Keratinocyte (primary cell): ENCODE results near the gene MYRFL.

Experiments used
- CTCF ChIP-seq, 3 experiments: IDR thresholded peaks in 1 of 3; conservative IDR thresholded peaks in 1 of 3; optimal IDR thresholded peaks in 1 of 3; 2 replicates in 2 of 3; 3 replicates in 1 of 3; pipeline versions ENCODE3 to v1.5.1; 2011; ENCODE audit warnings: low read length in 3 of 3, mild to moderate bottlenecking in 3 of 3, moderate library complexity in 2 of 3, control low read depth in 1 of 3, inconsistent platforms in 1 of 3; ENCODE audit not compliant: insufficient read depth in 2 of 3; ENCODE audit errors: extremely low read depth in 1 of 3
- EZH2 ChIP-seq: IDR thresholded peaks from one replicate; pipeline ENCODE4 v1.6.1; 2012; ENCODE audit warnings: inconsistent platforms, mild to moderate bottlenecking, low read length, moderate library complexity

GRCh38 chr12:69966839-69967238 lies 141.8 kb downstream of the MYRFL start:
- TF ChIP-seq CTCF (optimal IDR thresholded peaks at IDR 0.05 in 1 of 3, IDR thresholded peaks at IDR 0.05 in 1 of 3, conservative IDR thresholded peaks at IDR 0.05 in 1 of 3; ENCODE audit: extremely low read depth in 1 of 3, insufficient read depth in 2 of 3, low read length in 3 of 3): no peak
- TF ChIP-seq EZH2: no peak
